H1 (cell line): Measurements from ENCODE around the gene ASH1L. TPM values are rescaled to one million over a fixed set of nuclear protein-coding genes. Genes with fewer than 3 reads are reported as not detected.

ENCODE experiments used
- CTCF ChIA-PET: fragments of 300-600 bp; sonication (Branson Sonifier 250); formaldehyde crosslinking; loops from one replicate; lab custom pipeline; 2021; ENCODE audit not compliant: partially characterized antibody; lab: Charles Lee
- POLR2A ChIA-PET: fragments of 300-600 bp; sonication (Branson Sonifier 250); formaldehyde crosslinking; loops from one replicate; lab custom pipeline; 2021; ENCODE audit warnings: inconsistent platforms; ENCODE audit not compliant: partially characterized antibody; lab: Charles Lee
- DNase-seq, 2 experiments: peaks; one replicate each; pipeline versions ENCODE4 v3.0.0 to v3.0.0-alpha.2; 2010 to 2022; ENCODE audit warnings: low spot score in 2 of 2, low read depth in 1 of 2, mixed read lengths in 1 of 2
- FAIRE-seq: peaks from 2 replicates; lab custom pipeline; 2011; peaks lifted over from hg19 to GRCh38; lab: Jason Lieb, UNC
- H2AFZ ChIP-seq: 2 replicates; pipeline ENCODE4 v1.8.1; 2012; ENCODE audit warnings: low read length, inconsistent platforms
- H2AK5ac ChIP-seq: 2 replicates; pipeline ENCODE4 v1.6.1; 2013; ENCODE audit warnings: low read depth, low read length
- H2BK120ac ChIP-seq: replicated peaks from 2 replicates; pipeline ENCODE3; 2013; ENCODE audit warnings: low read depth, low read length, inconsistent platforms
- H2BK12ac ChIP-seq: 2 replicates; pipeline ENCODE4 v1.6.1; 2013; ENCODE audit warnings: low read depth, low read length
- H2BK15ac ChIP-seq: 2 replicates; pipeline ENCODE4 v1.6.1; 2013; ENCODE audit warnings: low read length
- H2BK20ac ChIP-seq: 2 replicates; pipeline ENCODE4 v1.6.1; 2013; ENCODE audit warnings: low read length
- H2BK5ac ChIP-seq: 2 replicates; pipeline ENCODE4 v1.6.1; 2013; ENCODE audit warnings: low read depth, low read length
- H3K14ac ChIP-seq: 2 replicates; pipeline ENCODE4 v1.6.1; 2013; ENCODE audit warnings: inconsistent platforms; ENCODE audit not compliant: insufficient read length
- H3K18ac ChIP-seq: 2 replicates; pipeline ENCODE4 v1.6.1; 2013; ENCODE audit warnings: low read length; ENCODE audit errors: extremely low read depth
- H3K23ac ChIP-seq: 2 replicates; pipeline ENCODE4 v1.6.1; 2013; ENCODE audit warnings: inconsistent platforms; ENCODE audit not compliant: insufficient read length
- H3K23me2 ChIP-seq: 2 replicates; pipeline ENCODE4 v1.6.1; 2013; ENCODE audit warnings: low read depth, low read length
- H3K27ac ChIP-seq: 2 replicates; pipeline ENCODE4 v1.6.1; 2011; ENCODE audit warnings: low read depth, low read length, inconsistent platforms
- H3K27me3 ChIP-seq, 4 experiments: replicated peaks in 1 of 4; 1 replicate in 1 of 4; 2 replicates in 3 of 4; pipeline versions ENCODE4 v1.6.1 to v1.8.1; 2011 to 2013; ENCODE audit warnings: low read length in 3 of 4, mild to moderate bottlenecking in 3 of 4, inconsistent platforms in 2 of 4, mixed read lengths in 2 of 4, moderate library complexity in 1 of 4; ENCODE audit not compliant: control insufficient read depth in 3 of 4, insufficient read depth in 3 of 4; ENCODE audit errors: extremely low read depth in 1 of 4
- H3K36me3 ChIP-seq, 4 experiments: 2 replicates each; pipeline versions ENCODE4 v1.6.1 to v1.8.1; 2011 to 2013; ENCODE audit warnings: mild to moderate bottlenecking in 4 of 4, low read length in 3 of 4, moderate library complexity in 2 of 4, control low read depth in 1 of 4, inconsistent platforms in 1 of 4; ENCODE audit not compliant: insufficient read depth in 4 of 4, control insufficient read depth in 2 of 4
- H3K4ac ChIP-seq: replicated peaks from 2 replicates; pipeline ENCODE3; 2013; ENCODE audit warnings: low read length, low read depth, mixed read lengths, inconsistent platforms; ENCODE audit not compliant: insufficient read length
- H3K4me1 ChIP-seq, 4 experiments: replicated peaks in 1 of 4; 1 replicate in 1 of 4; 2 replicates in 3 of 4; pipeline versions ENCODE4 v1.6.1 to v1.8.1; 2011 to 2013; ENCODE audit warnings: low read length in 3 of 4, inconsistent platforms in 2 of 4, mixed read lengths in 1 of 4; ENCODE audit not compliant: insufficient read depth in 4 of 4, control insufficient read depth in 3 of 4
- H3K4me2 ChIP-seq, 2 experiments: 2 replicates each; pipeline versions ENCODE4 v1.6.1 to v1.8.1; 2011 to 2013; ENCODE audit warnings: low read depth in 2 of 2, low read length in 2 of 2, control low read depth in 1 of 2, inconsistent platforms in 1 of 2, mild to moderate bottlenecking in 1 of 2; ENCODE audit not compliant: insufficient read depth in 1 of 2
- H3K4me3 ChIP-seq, 4 experiments: fragments of 200-600, 300-600 bp in 1 of 4; sonication (generic), shearing (Covaris generic), sonication (Bioruptor Twin) in 1 of 4; 2 replicates each; pipeline versions ENCODE4 v1.5.1 to v1.8.1; 2011 to 2016; ENCODE audit warnings: low read length in 4 of 4, low read depth in 3 of 4, control low read depth in 2 of 4, inconsistent platforms in 2 of 4, mild to moderate bottlenecking in 2 of 4, mixed read lengths in 1 of 4, moderate library complexity in 1 of 4; ENCODE audit not compliant: insufficient read depth in 2 of 4; ENCODE audit errors: extremely low read depth in 1 of 4
- H3K56ac ChIP-seq: replicated peaks from 2 replicates; pipeline ENCODE3; 2013; ENCODE audit warnings: low read depth, mild to moderate bottlenecking, mixed read lengths, low read length, inconsistent platforms; ENCODE audit not compliant: insufficient read length
- H3K79me1 ChIP-seq: 2 replicates; pipeline ENCODE4 v1.6.1; 2013; ENCODE audit warnings: low read depth, low read length, control low read depth
- H3K79me2 ChIP-seq, 2 experiments: 2 replicates each; pipeline versions ENCODE4 v1.6.1 to v1.8.1; 2012 to 2013; ENCODE audit warnings: low read length in 2 of 2, mild to moderate bottlenecking in 2 of 2, inconsistent platforms in 1 of 2; ENCODE audit not compliant: insufficient read depth in 2 of 2, control insufficient read depth in 1 of 2
- H3K9ac ChIP-seq, 4 experiments: replicated peaks in 1 of 4; 1 replicate in 1 of 4; 2 replicates in 3 of 4; pipeline versions ENCODE4 v1.6.1 to v1.8.1; 2011 to 2013; ENCODE audit warnings: low read depth in 3 of 4, low read length in 3 of 4, control low read depth in 2 of 4, mild to moderate bottlenecking in 2 of 4, moderate library complexity in 2 of 4, inconsistent platforms in 1 of 4; ENCODE audit errors: extremely low read depth in 1 of 4
- H3K9me3 ChIP-seq, 2 experiments: 2 replicates each; pipeline versions ENCODE4 v1.6.1 to v1.8.1; 2012 to 2013; ENCODE audit warnings: mild to moderate bottlenecking in 2 of 2, moderate library complexity in 2 of 2, control low read depth in 1 of 2, inconsistent platforms in 1 of 2, low read depth in 1 of 2, low read length in 1 of 2, mixed read lengths in 1 of 2; ENCODE audit not compliant: insufficient read depth in 2 of 2
- H4K20me1 ChIP-seq, 2 experiments: replicated peaks in 1 of 2; 2 replicates each; pipeline versions ENCODE3 to v1.8.1; 2011 to 2013; ENCODE audit warnings: inconsistent platforms in 2 of 2, low read length in 2 of 2, mild to moderate bottlenecking in 1 of 2; ENCODE audit not compliant: insufficient read depth in 2 of 2, control insufficient read depth in 1 of 2
- H4K5ac ChIP-seq: 2 replicates; pipeline ENCODE4 v1.6.1; 2013; ENCODE audit warnings: low read length, low read depth, mixed read lengths, inconsistent platforms; ENCODE audit not compliant: insufficient read length
- H4K8ac ChIP-seq: 2 replicates; pipeline ENCODE4 v1.8.0; 2013; ENCODE audit warnings: mild to moderate bottlenecking, moderate library complexity, low read length, inconsistent platforms; ENCODE audit not compliant: insufficient read depth; ENCODE audit errors: extremely low read depth
- H4K91ac ChIP-seq: replicated peaks from 2 replicates; pipeline ENCODE3; 2013; ENCODE audit warnings: low read length, mixed read lengths, inconsistent platforms; ENCODE audit not compliant: insufficient read length
- ASH2L ChIP-seq: fragments of 200-600, 300-600 bp; sonication (generic); IDR thresholded peaks from one replicate; pipeline ENCODE4 v1.7.1; 2017; ENCODE audit warnings: low read length
- CEBPB ChIP-seq: IDR thresholded peaks from 2 replicates; pipeline ENCODE4 v1.6.1; 2012; ENCODE audit warnings: low read depth, low read length
- EZH2 ChIP-seq: fragments of 200-600 bp; sonication (generic); IDR thresholded peaks from 2 replicates; pipeline ENCODE4 v1.7.1; 2012; ENCODE audit warnings: low read depth, mild to moderate bottlenecking, moderate library complexity, low read length, inconsistent platforms; ENCODE audit not compliant: severe bottlenecking
- RAD21 ChIP-seq, 2 experiments: IDR thresholded peaks in 1 of 2; conservative IDR thresholded peaks in 1 of 2; 2 replicates each; pipeline ENCODE4 v1.6.1; 2011; ENCODE audit warnings: low read depth in 2 of 2, low read length in 2 of 2, improper control_type of control experiment in 1 of 2, inconsistent platforms in 1 of 2, mild to moderate bottlenecking in 1 of 2, moderate library complexity in 1 of 2
- RBBP5 ChIP-seq: IDR thresholded peaks from 2 replicates; pipeline ENCODE4 v1.7.1; 2012; ENCODE audit warnings: low read depth, mild to moderate bottlenecking, inconsistent platforms, low read length, moderate library complexity, borderline replicate concordance
- TAF1 ChIP-seq: IDR thresholded peaks from 2 replicates; pipeline ENCODE4 v1.6.1; 2011; ENCODE audit warnings: mild to moderate bottlenecking, low read depth, low read length
- TAF7 ChIP-seq: optimal IDR thresholded peaks from 2 replicates; pipeline ENCODE3; 2011; ENCODE audit warnings: low read depth, mild to moderate bottlenecking, inconsistent platforms, low read length, moderate library complexity, borderline replicate concordance
- TBP ChIP-seq: IDR thresholded peaks from 2 replicates; pipeline ENCODE4 v1.6.1; 2011; ENCODE audit warnings: low read depth, low read length, improper control_type of control experiment
- TCF12 ChIP-seq: IDR thresholded peaks from 2 replicates; pipeline ENCODE4 v1.6.1; 2011; ENCODE audit warnings: low read depth, mild to moderate bottlenecking, low read length
- YY1 ChIP-seq: IDR thresholded peaks from 2 replicates; pipeline ENCODE4 v1.6.1; 2011; ENCODE audit warnings: low read depth, mild to moderate bottlenecking, low read length
- WGBS, 2 experiments: shearing (Covaris generic) in 1 of 2; methylation state at CpG; one replicate each; pipeline versions ENCODE4 v1.1.6 to v1.1.7; 2013 to 2015; ENCODE audit warnings: low lambda C conversion rate in 2 of 2, mixed read lengths in 2 of 2, inconsistent platforms in 1 of 2, low coverage in 1 of 2, missing lambda C conversion rate in 1 of 2; ENCODE audit not compliant: insufficient replicate concordance in 2 of 2, insufficient coverage in 1 of 2, insufficient read length in 1 of 2; ENCODE audit errors: extremely low coverage in 1 of 2, missing lambda C conversion rate in 1 of 2; 5-methylcytosine and 5-hydroxymethylcytosine counted together
- polyA plus RNA-seq, 7 experiments: library from polyadenylated mRNA; depleted of rRNA in 3 of 7; stranded (reverse) in 5 of 7; unstranded in 2 of 7; fragments of >200 nt in 5 of 7; fragments of 200-250 nt in 2 of 7; gene quantifications; 1 replicate in 5 of 7; 2 replicates in 1 of 7; 4 replicates in 1 of 7; pipeline versions ENCODE4 v1.2.1 to v1.2.3, GENCODE V29; 2011 to 2013; ENCODE audit warnings: missing spikeins in 2 of 7, mixed read lengths in 2 of 7
- total RNA-seq: library from RNA; stranded (reverse); fragmentation: NEBNext Ultra II Directional; extraction: Animal tissue kit (Norgen Biotek cat#: 25700); gene quantifications from 2 replicates; pipeline ENCODE4 v1.2.1, GENCODE V29; 2021
- TF ChIP-seq, protein P1 (sequence below): IDR thresholded peaks from 2 replicates; pipeline ENCODE4 v1.6.1; 2012; ENCODE audit warnings: inconsistent platforms

The ASH1L gene
- total and polyA plus RNA-seq, 2 of the 8 experiments (the other 6 are each of a cell fraction or from before 2014, with no cell fraction given), result 7.5 to 27.6 TPM

DNA sequence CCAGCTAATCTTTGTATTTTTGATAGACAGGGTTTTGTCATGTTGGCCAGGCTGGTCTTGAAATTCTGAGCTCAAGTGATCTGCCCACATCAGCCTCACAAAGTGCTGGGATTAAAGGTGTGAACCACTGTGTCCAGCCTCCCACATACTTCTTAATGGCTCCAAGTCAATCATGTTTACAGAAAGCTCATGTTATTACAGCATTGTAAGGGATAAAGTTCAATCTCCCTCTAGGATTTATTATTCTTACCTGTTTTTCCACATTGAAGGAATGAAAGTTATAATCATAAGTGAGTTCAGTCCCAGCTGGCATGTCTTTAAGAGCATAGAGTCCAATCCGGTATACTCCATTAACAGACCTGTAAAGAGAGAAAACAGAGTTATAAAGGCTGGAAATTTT is 202.6 kb downstream of the ASH1L start:
- H3K9me3 ChIP-seq, result no peaks in the 10 kb centered on the region
- H4K91ac ChIP-seq, result no peak overlapping the region
- no peaks in the 10 kb centered on the region for H3K4me1 ChIP-seq
- no peaks in the 10 kb centered on the region for H3K27me3 ChIP-seq
- H2BK120ac ChIP-seq, result no peak overlapping the region
- no peak overlapping the region for H3K4ac ChIP-seq
- no peak for TF ChIP-seq ASH2L
- TF ChIP-seq, protein P1, sequence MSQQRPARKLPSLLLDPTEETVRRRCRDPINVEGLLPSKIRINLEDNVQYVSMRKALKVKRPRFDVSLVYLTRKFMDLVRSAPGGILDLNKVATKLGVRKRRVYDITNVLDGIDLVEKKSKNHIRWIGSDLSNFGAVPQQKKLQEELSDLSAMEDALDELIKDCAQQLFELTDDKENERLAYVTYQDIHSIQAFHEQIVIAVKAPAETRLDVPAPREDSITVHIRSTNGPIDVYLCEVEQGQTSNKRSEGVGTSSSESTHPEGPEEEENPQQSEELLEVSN, result no peak
- TF ChIP-seq EZH2, result no peak
- TF ChIP-seq RAD21 (IDR thresholded peaks at IDR 0.05 in 1 of 2, conservative IDR thresholded peaks at IDR 0.05 in 1 of 2; ENCODE audit: low read depth in 2 of 2, low read length in 2 of 2), result no peak
- TF ChIP-seq TAF1, result no peak
- TF ChIP-seq CEBPB, result no peak
- TF ChIP-seq YY1, result no peak
- TF ChIP-seq TCF12, result no peak
- no peak for TF ChIP-seq TBP
- no peak for TF ChIP-seq RBBP5
- no peak for TF ChIP-seq TAF7
- no peak overlapping the region for H3K14ac ChIP-seq
- H2AK5ac ChIP-seq, result no peak overlapping the region
- H4K5ac ChIP-seq, result no peak overlapping the region
- FAIRE-seq (no peak), DNase-seq (no peak)
- CTCF ChIA-PET, result interaction anchor here (0.6 kb wide), 1 partner anchor 106 kb away, joined by 4 read pairs; no protein-coding TSS in a partner anchor
- no peak overlapping the region for H2AFZ ChIP-seq
- no peak overlapping the region for H4K8ac ChIP-seq
- no peak overlapping the region for H3K9ac ChIP-seq
- H3K4me2 ChIP-seq, result no peak overlapping the region
- H3K79me2 ChIP-seq, result no peaks in the 10 kb centered on the region
- H3K18ac ChIP-seq, result no peak overlapping the region
- POLR2A ChIA-PET, result no interaction called here
- H3K56ac ChIP-seq, result no peak overlapping the region
- H2BK5ac ChIP-seq, result no peak overlapping the region
- peaks cover 0 to 23% (median 11%) of the 10 kb centered on the region in 4 experiments; a peak in 5 of 8 replicates for H3K36me3 ChIP-seq
- 100% methylated on average over 1 of the region's 1 CpG; no CpG with 5 or more reads in 1 of the 2 experiments for WGBS, 2 experiments
- H3K23ac ChIP-seq, result no peak overlapping the region
- no peak overlapping the region for H2BK20ac ChIP-seq
- H2BK12ac ChIP-seq, result no peak overlapping the region
- H3K27ac ChIP-seq, result no peak overlapping the region
- no peaks in the 10 kb centered on the region for H4K20me1 ChIP-seq
- H2BK15ac ChIP-seq, result no peak overlapping the region
- H3K79me1 ChIP-seq, result no peaks in the 10 kb centered on the region
- H3K23me2 ChIP-seq, result no peaks in the 10 kb centered on the region
- H3K4me3 ChIP-seq, result no peak overlapping the region
